H1 (cell line): ENCODE measurements around the gene BIN1. TPM values are rescaled to one million over a fixed set of nuclear protein-coding genes. Genes with fewer than 3 reads are reported as not detected.

ENCODE experiments used
- CEBPB ChIP-seq: IDR thresholded peaks from 2 replicates; pipeline ENCODE4 v1.6.1; 2012; ENCODE audit warnings: low read depth, low read length
- CTCF ChIP-seq, 3 experiments: IDR thresholded peaks; 1 replicate in 2 of 3; 2 replicates in 1 of 3; pipeline versions ENCODE4 v1.5.1 to v1.6.1; 2011; ENCODE audit warnings: low read length in 3 of 3, mild to moderate bottlenecking in 3 of 3, inconsistent platforms in 2 of 3, low read depth in 1 of 3, moderate library complexity in 1 of 3; ENCODE audit not compliant: insufficient read depth in 1 of 3; ENCODE audit errors: control extremely low read depth in 1 of 3
- GABPA ChIP-seq: IDR thresholded peaks from 2 replicates; pipeline ENCODE4 v1.6.1; 2011; ENCODE audit warnings: mild to moderate bottlenecking, low read length, moderate library complexity, borderline replicate concordance; ENCODE audit not compliant: insufficient read depth
- RAD21 ChIP-seq, 2 experiments: IDR thresholded peaks in 1 of 2; conservative IDR thresholded peaks in 1 of 2; 2 replicates each; pipeline ENCODE4 v1.6.1; 2011; ENCODE audit warnings: low read depth in 2 of 2, low read length in 2 of 2, improper control_type of control experiment in 1 of 2, inconsistent platforms in 1 of 2, mild to moderate bottlenecking in 1 of 2, moderate library complexity in 1 of 2
- polyA plus RNA-seq, 7 experiments: library from polyadenylated mRNA; depleted of rRNA in 3 of 7; stranded (reverse) in 5 of 7; unstranded in 2 of 7; fragments of >200 nt in 5 of 7; fragments of 200-250 nt in 2 of 7; gene quantifications; 1 replicate in 5 of 7; 2 replicates in 1 of 7; 4 replicates in 1 of 7; pipeline versions ENCODE4 v1.2.1 to v1.2.3, GENCODE V29; 2011 to 2013; ENCODE audit warnings: missing spikeins in 2 of 7, mixed read lengths in 2 of 7
- total RNA-seq: library from RNA; stranded (reverse); fragmentation: NEBNext Ultra II Directional; extraction: Animal tissue kit (Norgen Biotek cat#: 25700); gene quantifications from 2 replicates; pipeline ENCODE4 v1.2.1, GENCODE V29; 2021

The BIN1 gene
- total and polyA plus RNA-seq, 2 of the 8 experiments (the other 6 are each of a cell fraction or from before 2014, with no cell fraction given) = 23.6 to 35.6 TPM

- TF ChIP-seq RAD21 (IDR thresholded peaks at IDR 0.05 in 1 of 2, conservative IDR thresholded peaks at IDR 0.05 in 1 of 2; ENCODE audit: low read depth in 2 of 2, low read length in 2 of 2) = no peak
- TF ChIP-seq CTCF (IDR thresholded peaks at IDR 0.05; ENCODE audit: control extremely low read depth in 1 of 3, insufficient read depth in 1 of 3, low read depth in 1 of 3, low read length in 3 of 3) = no peak
- no peak for TF ChIP-seq CEBPB
- TF ChIP-seq GABPA = no peak
Measured at GRCh38 chr2:127047716-127048617, 59.0 kb downstream of the BIN1 start (continued).
